Measurements from ENCODE around the gene LGI4.
"Not testable (repeated sequence)": the region's sequence is repeated elsewhere in the genome, so short reads cannot be mapped to it uniquely, and the experiment has no call there.

Gene LGI4

GRCh38 chr19:35105411-35106290 is 29.2 kb downstream of the LGI4 start:
- no peak for DNase-seq

GRCh38 chr19:35105047-35105410 is 29.8 kb downstream of the LGI4 start:
- DNase-seq, result no peak

GRCh38 chr19:35104361-35104760 is 30.5 kb downstream of the LGI4 start:
- no peak for DNase-seq

GRCh38 chr19:35103614-35104013 is 31.2 kb downstream of the LGI4 start:
- not testable (repeated sequence) for DNase-seq

GRCh38 chr19:35101949-35102348 is 32.9 kb downstream of the LGI4 start:
- DNase-seq, result not testable (repeated sequence)

GRCh38 chr19:35100588-35101533 is 34.0 kb downstream of the LGI4 start:
- DNase-seq, result no peak

GRCh38 chr19:35099897-35100275 is 35.0 kb downstream of the LGI4 start:
- no peak for DNase-seq

GRCh38 chr19:35099155-35099896 is 35.5 kb downstream of the LGI4 start:
- no peak for DNase-seq

GRCh38 chr19:35098413-35099049 is 36.3 kb downstream of the LGI4 start:
- DNase-seq, result no peak

- no peak for DNase-seq
These were observed 39.0 kb downstream of the LGI4 start for GRCh38 chr19:35095667-35096368.

GRCh38 chr19:35094656-35095055 is 40.2 kb downstream of the LGI4 start:
- no peak for DNase-seq

- no peak for DNase-seq
These were observed 40.8 kb downstream of the LGI4 start for GRCh38 chr19:35093941-35094647.

GRCh38 chr19:35093430-35093829 is 41.4 kb downstream of the LGI4 start:
- DNase-seq, result no peak

GRCh38 chr19:35090506-35091214 is 44.2 kb downstream of the LGI4 start:
- DNase-seq, result peak; percentile 91

GRCh38 chr19:35090160-35090505 is 44.7 kb downstream of the LGI4 start:
- no peak for DNase-seq

- DNase-seq, result no peak
These were observed 45.3 kb downstream of the LGI4 start for GRCh38 chr19:35089554-35089953.

GRCh38 chr19:35088131-35088913 is 46.5 kb downstream of the LGI4 start:
- DNase-seq, result peak; percentile 63

- DNase-seq, result no peak
These were observed 47.5 kb downstream of the LGI4 start for GRCh38 chr19:35087393-35087792.

GRCh38 chr19:35086455-35086854 is 48.4 kb downstream of the LGI4 start:
- no peak for DNase-seq

GRCh38 chr19:35085947-35086346 is 48.9 kb downstream of the LGI4 start:
- DNase-seq, result no peak

Measured in DMS53 (cell line).